Adipose tissue (tissue), 3 donors: Measurements from ENCODE around the gene GRIK3. TPM values are rescaled to one million over a fixed set of nuclear protein-coding genes. Genes with fewer than 3 reads are reported as not detected.

Experiments used
- H3K27ac ChIP-seq: one replicate; pipeline ENCODE4 v1.5.1; 2013; ENCODE audit warnings: low read depth, low read length
- WGBS, 3 donors: extraction: QIAGEN DNeasy Blood & Tissue Kit; methylation state at CpG; one replicate each; pipeline ENCODE4 v1.1.7; 2013; 5-methylcytosine and 5-hydroxymethylcytosine counted together
- polyA plus RNA-seq, 3 donors: library from polyadenylated mRNA; stranded (reverse); fragments of 200-250 nt; gene quantifications; one replicate each; pipeline ENCODE4 v1.2.3, GENCODE V29; 2013
- donor health status: healthy with polysubstance abuse.
- donor health status: Bipolar disorder and iron deficiency.
- donor health status: healthy.

The GRIK3 gene
- polyA plus RNA-seq, 3 donors, result 0.10 to 0.22 (median 0.12) TPM

- no peak overlapping the region for H3K27ac ChIP-seq
- 39 to 49% (median 42%) methylated on average over 17 of the region's 17 CpGs for WGBS, 3 donors
These were observed 178.4 kb downstream of the GRIK3 start for GRCh38 chr1:36855699-36856494.

- H3K27ac ChIP-seq, result no peak overlapping the region
- WGBS, 3 donors, result 58 to 81% (median 79%) methylated on average over 14 of the region's 14 CpGs
These were observed 180.7 kb downstream of the GRIK3 start for GRCh38 chr1:36853638-36854037.

- WGBS, 3 donors, result 71 to 79% (median 78%) methylated on average over 5 of the region's 5 CpGs
These were observed 181.7 kb downstream of the GRIK3 start for GRCh38 chr1:36852586-36852985.

GRCh38 chr1:36851595-36851994 lies 182.7 kb downstream of the GRIK3 start:
- 67 to 87% (median 79%) methylated on average over 4 of the region's 4 CpGs for WGBS, 3 donors
- no peak overlapping the region for H3K27ac ChIP-seq

More at GRCh38 chr1:36852586-36852985, 181.7 kb downstream of the GRIK3 start:
- no peak overlapping the region for H3K27ac ChIP-seq

GRCh38 chr1:36851087-36851486 lies 183.2 kb downstream of the GRIK3 start:
- H3K27ac ChIP-seq, result no peak overlapping the region
- WGBS, 3 donors, result 36 to 51% (median 40%) methylated on average over 6 of the region's 6 CpGs

GRCh38 chr1:36849956-36850355 lies 184.4 kb downstream of the GRIK3 start:
- H3K27ac ChIP-seq, result no peak overlapping the region
- WGBS, 3 donors, result 54 to 64% (median 59%) methylated on average over 12 of the region's 12 CpGs

GRCh38 chr1:36847761-36848160 lies 186.6 kb downstream of the GRIK3 start:
- WGBS, 3 donors, result 6 to 18% (median 7%) methylated on average over 2 of the region's 2 CpGs

GRCh38 chr1:36847186-36847585 lies 187.1 kb downstream of the GRIK3 start:
- WGBS, 3 donors, result 21 to 31% (median 24%) methylated on average over 1 of the region's 1 CpG
- H3K27ac ChIP-seq, result no peak overlapping the region

More at GRCh38 chr1:36847761-36848160, 186.6 kb downstream of the GRIK3 start:
- no peak overlapping the region for H3K27ac ChIP-seq

- WGBS, 3 donors, result 56 to 60% (median 58%) methylated on average over 1 of the region's 1 CpG
- no peak overlapping the region for H3K27ac ChIP-seq
These were observed 188.0 kb downstream of the GRIK3 start for GRCh38 chr1:36846357-36846756.

GRCh38 chr1:36845802-36846201 lies 188.5 kb downstream of the GRIK3 start:
- 69 to 75% (median 75%) methylated on average over 14 of the region's 14 CpGs for WGBS, 3 donors
- no peak overlapping the region for H3K27ac ChIP-seq

- WGBS, 3 donors, result 63 to 75% (median 74%) methylated on average over 9 of the region's 9 CpGs
- H3K27ac ChIP-seq, result no peak overlapping the region
These were observed 189.4 kb downstream of the GRIK3 start for GRCh38 chr1:36844917-36845316.

GRCh38 chr1:36843906-36844610 lies 190.3 kb downstream of the GRIK3 start:
- H3K27ac ChIP-seq, result no peak overlapping the region
- WGBS, 3 donors, result 68 to 82% (median 78%) methylated on average over 11 of the region's 11 CpGs

GRCh38 chr1:36843027-36843426 lies 191.3 kb downstream of the GRIK3 start:
- no peak overlapping the region for H3K27ac ChIP-seq
- WGBS, 3 donors, result 78 to 81% (median 79%) methylated on average over 11 of the region's 11 CpGs

GRCh38 chr1:36842448-36842847 lies 191.9 kb downstream of the GRIK3 start:
- WGBS, 3 donors, result 50 to 62% (median 53%) methylated on average over 7 of the region's 7 CpGs
- H3K27ac ChIP-seq, result no peak overlapping the region

- WGBS, 3 donors, result 80 to 85% (median 81%) methylated on average over 2 of the region's 2 CpGs
- H3K27ac ChIP-seq, result no peak overlapping the region
These were observed 194.8 kb downstream of the GRIK3 start for GRCh38 chr1:36839485-36839884.

- 49 to 50% (median 50%) methylated on average over 8 of the region's 8 CpGs for WGBS, 3 donors
- H3K27ac ChIP-seq, result no peak overlapping the region
These were observed 195.4 kb downstream of the GRIK3 start for GRCh38 chr1:36838888-36839287.

- WGBS, 3 donors, result 33 to 41% (median 34%) methylated on average over 3 of the region's 3 CpGs
- H3K27ac ChIP-seq, result no peak overlapping the region
These were observed 197.4 kb downstream of the GRIK3 start for GRCh38 chr1:36836916-36837315.

GRCh38 chr1:36836196-36836883 lies 198.0 kb downstream of the GRIK3 start:
- H3K27ac ChIP-seq, result no peak overlapping the region
- WGBS, 3 donors, result 66 to 70% (median 70%) methylated on average over 11 of the region's 11 CpGs

GRCh38 chr1:36835696-36836095 lies 198.6 kb downstream of the GRIK3 start:
- H3K27ac ChIP-seq, result no peak overlapping the region
- 57 to 77% (median 66%) methylated on average over 4 of the region's 4 CpGs for WGBS, 3 donors
